GM19240 (cell line): ENCODE results near the gene FOXN3.
"Not testable (repeated sequence)": the region's sequence is repeated elsewhere in the genome, so short reads cannot be mapped to it uniquely, and the experiment has no call there.

Experiments used
- DNase-seq: peaks from one replicate; pipeline ENCODE4 v3.0.0; 2011; ENCODE audit warnings: low spot score; ENCODE audit not compliant: insufficient read length

FOXN3 gene

GRCh38 chr14:89255012-89255411 lies 162.0 kb downstream of the FOXN3 start:
- DNase-seq: no peak

- no peak for DNase-seq
Measured at GRCh38 chr14:89254166-89254909, 162.7 kb downstream of the FOXN3 start.

- DNase-seq: no peak
Measured at GRCh38 chr14:89252887-89253532, 164.0 kb downstream of the FOXN3 start.

- DNase-seq: no peak
Measured at GRCh38 chr14:89251061-89251460, 166.0 kb downstream of the FOXN3 start.

GRCh38 chr14:89250655-89250975 lies 166.4 kb downstream of the FOXN3 start:
- not testable (repeated sequence) for DNase-seq

GRCh38 chr14:89249972-89250654 lies 166.9 kb downstream of the FOXN3 start:
- DNase-seq: no peak

GRCh38 chr14:89249065-89249695 lies 167.9 kb downstream of the FOXN3 start:
- no peak for DNase-seq

GRCh38 chr14:89248411-89249064 lies 168.5 kb downstream of the FOXN3 start:
- no peak for DNase-seq

- DNase-seq: no peak
Measured at GRCh38 chr14:89247457-89248122, 169.4 kb downstream of the FOXN3 start.

- no peak for DNase-seq
Measured at GRCh38 chr14:89246290-89246689, 170.7 kb downstream of the FOXN3 start.

- DNase-seq: no peak
Measured at GRCh38 chr14:89245802-89246201, 171.2 kb downstream of the FOXN3 start.

GRCh38 chr14:89244720-89245119 lies 172.3 kb downstream of the FOXN3 start:
- DNase-seq: no peak

- no peak for DNase-seq
Measured at GRCh38 chr14:89243741-89244140, 173.3 kb downstream of the FOXN3 start.

GRCh38 chr14:89243286-89243685 lies 173.7 kb downstream of the FOXN3 start:
- no peak for DNase-seq

- no peak for DNase-seq
Measured at GRCh38 chr14:89242652-89243279, 174.3 kb downstream of the FOXN3 start.

GRCh38 chr14:89241934-89242651 lies 174.9 kb downstream of the FOXN3 start:
- DNase-seq: no peak

GRCh38 chr14:89241257-89241656 lies 175.8 kb downstream of the FOXN3 start:
- DNase-seq: no peak

- DNase-seq: no peak
Measured at GRCh38 chr14:89240414-89240813, 176.6 kb downstream of the FOXN3 start.

- no peak for DNase-seq
Measured at GRCh38 chr14:89239023-89239422, 178.0 kb downstream of the FOXN3 start.
